Endothelial cell of umbilical vein (primary cell): ENCODE results near the gene CHRNB1. TPM values are rescaled to one million over a fixed set of nuclear protein-coding genes. Genes with fewer than 3 reads are reported as not detected.

Source experiments
- BruUV-seq: library from RNA; stranded (reverse); fragments of 400-500 nt; replicated peaks from 2 replicates; lab custom pipeline; 2021; lab: Mats Ljungman, UMichigan
- CTCF ChIA-PET: fragments of 300-600, 350-600 bp; sonication (Branson Sonifier 250); formaldehyde crosslinking; loops from one replicate; lab custom pipeline; 2021; ENCODE audit warnings: antibody characterized with exemption, inconsistent platforms; lab: Charles Lee
- POLR2A ChIA-PET: fragments of 300-600, 350-600 bp; sonication (Branson Sonifier 250); formaldehyde crosslinking; loops from one replicate; lab custom pipeline; 2021; ENCODE audit warnings: antibody characterized with exemption, inconsistent platforms; lab: Charles Lee
- DNase-seq: peaks from one replicate; pipeline ENCODE4 v3.0.0-alpha.2; 2011; ENCODE audit warnings: low read depth, low spot score
- FAIRE-seq: peaks from 2 replicates; lab custom pipeline; 2011; peaks lifted over from hg19 to GRCh38; lab: Jason Lieb, UNC
- H2AFZ ChIP-seq: 2 replicates; pipeline ENCODE4 v1.6.0; 2012; ENCODE audit warnings: low read depth, low read length, control low read depth, inconsistent platforms
- H3K27ac ChIP-seq: 2 replicates; pipeline ENCODE4 v1.5.1; 2011; ENCODE audit warnings: low read depth, mild to moderate bottlenecking, control low read depth, low read length, moderate library complexity; ENCODE audit not compliant: insufficient read depth
- H3K27me3 ChIP-seq, 2 experiments: 2 replicates each; pipeline versions ENCODE4 v1.6.0 to v1.6.1; 2011; ENCODE audit warnings: low read length in 2 of 2, mixed read lengths in 1 of 2; ENCODE audit not compliant: control insufficient read depth in 2 of 2, insufficient read depth in 2 of 2
- H3K36me3 ChIP-seq, 2 experiments: 2 replicates in 1 of 2; 3 replicates in 1 of 2; pipeline ENCODE4 v1.5.1; 2011; ENCODE audit warnings: low read length in 2 of 2, mild to moderate bottlenecking in 1 of 2, moderate library complexity in 1 of 2; ENCODE audit not compliant: control insufficient read depth in 2 of 2, insufficient read depth in 2 of 2; ENCODE audit errors: extremely low read depth in 1 of 2
- H3K4me1 ChIP-seq: 3 replicates; pipeline ENCODE4 v1.5.1; 2011; ENCODE audit warnings: mild to moderate bottlenecking, low read length; ENCODE audit not compliant: control insufficient read depth, insufficient read depth; ENCODE audit errors: extremely low read depth
- H3K4me2 ChIP-seq: 2 replicates; pipeline ENCODE4 v1.6.1; 2011; ENCODE audit warnings: low read length, control low read depth, mixed read lengths; ENCODE audit not compliant: insufficient read depth
- H3K4me3 ChIP-seq, 3 experiments: fragments of 200-600 bp in 1 of 3; sonication (generic), shearing (Covaris generic) in 1 of 3; replicated peaks in 1 of 3; 2 replicates each; pipeline ENCODE4 v1.5.1; 2011 to 2016; ENCODE audit warnings: control low read depth in 3 of 3, low read length in 3 of 3, mild to moderate bottlenecking in 2 of 3, inconsistent platforms in 1 of 3, low read depth in 1 of 3, moderate library complexity in 1 of 3; ENCODE audit not compliant: insufficient read depth in 1 of 3
- H3K79me2 ChIP-seq: 2 replicates; pipeline ENCODE4 v1.6.0; 2012; ENCODE audit warnings: low read length, inconsistent platforms; ENCODE audit not compliant: control insufficient read depth, insufficient read depth
- H3K9ac ChIP-seq: replicated peaks from 2 replicates; pipeline ENCODE3; 2011; ENCODE audit warnings: low read length, control low read depth; ENCODE audit not compliant: insufficient read depth; ENCODE audit errors: extremely low read depth
- H3K9me1 ChIP-seq: replicated peaks from 3 replicates; pipeline ENCODE4 v1.6.0; 2011; ENCODE audit warnings: mild to moderate bottlenecking, low read length; ENCODE audit not compliant: control insufficient read depth, insufficient read depth; ENCODE audit errors: extremely low read depth
- H3K9me3 ChIP-seq: replicated peaks from 2 replicates; pipeline ENCODE4 v1.5.1; 2012; ENCODE audit warnings: low read length, inconsistent platforms; ENCODE audit not compliant: control insufficient read depth, insufficient read depth
- H4K20me1 ChIP-seq: replicated peaks from 2 replicates; pipeline ENCODE3; 2011; ENCODE audit warnings: mild to moderate bottlenecking, low read length; ENCODE audit not compliant: control insufficient read depth, insufficient read depth; ENCODE audit errors: extremely low read depth
- EZH2 ChIP-seq: IDR thresholded peaks from 2 replicates; pipeline ENCODE4 v1.6.1; 2012; ENCODE audit warnings: borderline replicate concordance, low read depth, mild to moderate bottlenecking, moderate library complexity, low read length, inconsistent platforms; ENCODE audit not compliant: severe bottlenecking
- FOS ChIP-seq: IDR thresholded peaks from 2 replicates; pipeline ENCODE4 v1.6.1; 2011; ENCODE audit warnings: mild to moderate bottlenecking, low read length, moderate library complexity, borderline replicate concordance; ENCODE audit not compliant: insufficient read depth
- GATA2 ChIP-seq: IDR thresholded peaks from 2 replicates; pipeline ENCODE4 v1.7.0; 2011; ENCODE audit warnings: low read depth, mild to moderate bottlenecking, moderate library complexity, mixed read lengths, low read length; ENCODE audit not compliant: insufficient read length, insufficient read depth
- JUN ChIP-seq: IDR thresholded peaks from 2 replicates; pipeline ENCODE4 v1.6.1; 2011; ENCODE audit warnings: borderline replicate concordance, low read depth; ENCODE audit not compliant: insufficient read length, insufficient read depth
- MYC ChIP-seq: IDR thresholded peaks from one replicate; pipeline ENCODE4 v1.6.1; 2011; ENCODE audit warnings: mild to moderate bottlenecking, low read depth, low read length
- POLR2A ChIP-seq: IDR thresholded peaks from 2 replicates; pipeline ENCODE4 v1.6.1; 2012; ENCODE audit warnings: low read depth, mild to moderate bottlenecking, control low read depth, low read length
- POLR2AphosphoS5 ChIP-seq: IDR thresholded peaks from 2 replicates; pipeline ENCODE4 v1.6.1; 2012; ENCODE audit warnings: low read depth, mild to moderate bottlenecking, control low read depth, low read length, moderate library complexity; ENCODE audit not compliant: insufficient read depth
- dilution Hi-C: fragments of 300-500 bp; cut with MboI; formaldehyde crosslinking; loops from one replicate; pipeline ENCODE4 v1.15.0; 2019; ENCODE audit warnings: low sequenced_read_pairs; ENCODE audit not compliant: extremely low pct_ligation_motif_present
- intact Hi-C: fragments of 100-400 bp; cut with micrococcal nuclease; formaldehyde crosslinking; loops from one replicate; pipeline ENCODE4 v1.10.0; 2022
- polyA plus RNA-seq, 4 experiments: library from polyadenylated mRNA; depleted of rRNA in 3 of 4; stranded (reverse) in 3 of 4; unstranded in 1 of 4; fragments of >200 nt; gene quantifications; 2 replicates each; pipeline versions ENCODE4 v1.2.1 to v1.2.3, GENCODE V29; 2011 to 2012; ENCODE audit warnings: missing spikeins in 1 of 4
- total RNA-seq: library from RNA; stranded (reverse); gene quantifications from 2 replicates; pipeline ENCODE4 v1.2.3, GENCODE V29; 2021
- TF ChIP-seq, protein P1 (sequence below), 2 donors: IDR thresholded peaks; 1 replicate in 1 of 2; 2 replicates in 1 of 2; pipeline ENCODE4 v1.5.1; 2011; ENCODE audit warnings: low read length in 2 of 2, mild to moderate bottlenecking in 2 of 2, moderate library complexity in 2 of 2, control low read depth in 1 of 2, inconsistent platforms in 1 of 2, low read depth in 1 of 2; ENCODE audit not compliant: insufficient read depth in 1 of 2; ENCODE audit errors: extremely low read depth in 1 of 2
- TF ChIP-seq, protein P2 (sequence below): IDR thresholded peaks from 2 replicates; pipeline ENCODE4 v1.6.1; 2011; ENCODE audit not compliant: insufficient read depth, insufficient read length

Gene CHRNB1
- total and polyA plus RNA-seq, 2 donors (not counting 3 experiments of a cell fraction or from before 2014, with no cell fraction given), result 5.6 to 9.3 TPM

DNA sequence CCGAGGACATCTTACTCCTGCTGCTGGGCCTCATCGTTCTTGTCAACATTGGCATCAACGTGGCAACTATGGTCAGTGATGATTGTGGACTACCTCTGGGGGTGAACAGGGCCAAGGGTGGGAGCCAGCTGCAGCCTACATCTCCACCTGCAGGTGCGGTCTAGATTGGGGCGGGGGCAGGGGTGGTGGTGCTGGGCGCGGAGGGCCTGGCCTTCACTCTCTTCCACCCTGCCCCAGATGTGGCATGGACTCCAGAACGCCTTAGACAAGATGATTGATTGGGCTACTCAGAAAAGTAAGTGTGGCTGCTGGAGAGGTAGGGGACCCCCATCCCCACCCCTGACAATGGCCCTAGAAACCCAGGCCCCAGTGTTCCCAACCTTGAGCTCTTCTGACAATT is 19.1 kb upstream of the CHRNB1 start:
- intact Hi-C loops, result no loop called here
- H3K4me2 ChIP-seq, result no peak overlapping the region
- H3K79me2 ChIP-seq, result no peaks in the 10 kb centered on the region
- H3K9me1 ChIP-seq, result no peaks in the 10 kb centered on the region
- ChIA-PET POLR2A (no interaction called here), CTCF (interaction anchor here (2.2 kb wide), 1 partner anchor 70 kb away, joined by 5 read pairs; no protein-coding TSS in a partner anchor)
- DNase-seq (no peak), FAIRE-seq (no peak)
- no TSS peak for BruUV-seq
- no peak overlapping the region for H2AFZ ChIP-seq
- no peaks in the 10 kb centered on the region for H4K20me1 ChIP-seq
- no peaks in the 10 kb centered on the region for H3K4me1 ChIP-seq
- no peaks in the 10 kb centered on the region for H3K9me3 ChIP-seq
- no peaks in the 10 kb centered on the region for H3K36me3 ChIP-seq
- H3K27me3 ChIP-seq, result no peaks in the 10 kb centered on the region
- dilution Hi-C loops, result no loop called here
- no peak for TF ChIP-seq POLR2A
- no peak for TF ChIP-seq FOS
- no peak for TF ChIP-seq POLR2AphosphoS5
- TF ChIP-seq GATA2, result no peak
- TF ChIP-seq, protein P1, sequence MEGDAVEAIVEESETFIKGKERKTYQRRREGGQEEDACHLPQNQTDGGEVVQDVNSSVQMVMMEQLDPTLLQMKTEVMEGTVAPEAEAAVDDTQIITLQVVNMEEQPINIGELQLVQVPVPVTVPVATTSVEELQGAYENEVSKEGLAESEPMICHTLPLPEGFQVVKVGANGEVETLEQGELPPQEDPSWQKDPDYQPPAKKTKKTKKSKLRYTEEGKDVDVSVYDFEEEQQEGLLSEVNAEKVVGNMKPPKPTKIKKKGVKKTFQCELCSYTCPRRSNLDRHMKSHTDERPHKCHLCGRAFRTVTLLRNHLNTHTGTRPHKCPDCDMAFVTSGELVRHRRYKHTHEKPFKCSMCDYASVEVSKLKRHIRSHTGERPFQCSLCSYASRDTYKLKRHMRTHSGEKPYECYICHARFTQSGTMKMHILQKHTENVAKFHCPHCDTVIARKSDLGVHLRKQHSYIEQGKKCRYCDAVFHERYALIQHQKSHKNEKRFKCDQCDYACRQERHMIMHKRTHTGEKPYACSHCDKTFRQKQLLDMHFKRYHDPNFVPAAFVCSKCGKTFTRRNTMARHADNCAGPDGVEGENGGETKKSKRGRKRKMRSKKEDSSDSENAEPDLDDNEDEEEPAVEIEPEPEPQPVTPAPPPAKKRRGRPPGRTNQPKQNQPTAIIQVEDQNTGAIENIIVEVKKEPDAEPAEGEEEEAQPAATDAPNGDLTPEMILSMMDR (IDR thresholded peaks at IDR 0.05; ENCODE audit: extremely low read depth in 1 of 2, insufficient read depth in 1 of 2, low read depth in 1 of 2, low read length in 2 of 2), result no peak
- TF ChIP-seq MYC, result no peak
- no peak for TF ChIP-seq JUN
- TF ChIP-seq, protein P2, sequence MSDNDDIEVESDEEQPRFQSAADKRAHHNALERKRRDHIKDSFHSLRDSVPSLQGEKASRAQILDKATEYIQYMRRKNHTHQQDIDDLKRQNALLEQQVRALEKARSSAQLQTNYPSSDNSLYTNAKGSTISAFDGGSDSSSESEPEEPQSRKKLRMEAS, result no peak
- no peak for TF ChIP-seq EZH2
- H3K9ac ChIP-seq, result no peak overlapping the region
- no peak overlapping the region for H3K27ac ChIP-seq
- H3K4me3 ChIP-seq, result no peak overlapping the region
